Keratinocyte (primary cell): ENCODE measurements around the gene ARSI. TPM values are rescaled to one million over a fixed set of nuclear protein-coding genes. Genes with fewer than 3 reads are reported as not detected.

Source experiments
- DNase-seq: peaks from one replicate; pipeline ENCODE4 v3.0.0-alpha.2; 2011; ENCODE audit warnings: low read depth, missing footprints, low spot score
- FAIRE-seq: peaks from 2 replicates; lab custom pipeline; 2011; peaks lifted over from hg19 to GRCh38; lab: Jason Lieb, UNC
- H2AFZ ChIP-seq: 2 replicates; pipeline ENCODE4 v1.6.0; 2012; ENCODE audit warnings: low read length, control low read depth, inconsistent platforms; ENCODE audit not compliant: control insufficient read depth
- H3K27ac ChIP-seq: 2 replicates; pipeline ENCODE4 v1.5.1; 2011; ENCODE audit warnings: low read length; ENCODE audit not compliant: control insufficient read depth, insufficient read depth
- H3K27me3 ChIP-seq: 3 replicates; pipeline ENCODE4 v1.6.0; 2011; ENCODE audit warnings: low read length; ENCODE audit not compliant: control insufficient read depth, insufficient read depth; ENCODE audit errors: extremely low read depth
- H3K36me3 ChIP-seq, 2 experiments: 2 replicates in 1 of 2; 3 replicates in 1 of 2; pipeline ENCODE4 v1.5.1; 2011; ENCODE audit warnings: low read length in 2 of 2, mild to moderate bottlenecking in 1 of 2; ENCODE audit not compliant: control insufficient read depth in 2 of 2, insufficient read depth in 2 of 2; ENCODE audit errors: extremely low read depth in 1 of 2
- H3K4me1 ChIP-seq: 3 replicates; pipeline ENCODE4 v1.5.1; 2011; ENCODE audit warnings: low read length; ENCODE audit not compliant: control insufficient read depth, insufficient read depth; ENCODE audit errors: extremely low read depth
- H3K4me2 ChIP-seq: 3 replicates; pipeline ENCODE4 v1.6.0; 2011; ENCODE audit warnings: low read depth, low read length; ENCODE audit not compliant: control insufficient read depth, insufficient read depth; ENCODE audit errors: extremely low read depth
- H3K4me3 ChIP-seq, 3 experiments: fragments of 200-600 bp in 1 of 3; sonication (generic) in 1 of 3; 2 replicates in 2 of 3; 3 replicates in 1 of 3; pipeline ENCODE4 v1.5.1; 2011 to 2016; ENCODE audit warnings: low read length in 3 of 3, mild to moderate bottlenecking in 3 of 3, control low read depth in 2 of 3, inconsistent platforms in 1 of 3, low read depth in 1 of 3, mixed read lengths in 1 of 3, mixed run types in 1 of 3, moderate library complexity in 1 of 3; ENCODE audit not compliant: control insufficient read depth in 2 of 3, insufficient read depth in 2 of 3; ENCODE audit errors: extremely low read depth in 1 of 3
- H3K79me2 ChIP-seq: 2 replicates; pipeline ENCODE4 v1.6.0; 2012; ENCODE audit warnings: low read length; ENCODE audit not compliant: control insufficient read depth, insufficient read depth
- H3K9ac ChIP-seq: 3 replicates; pipeline ENCODE4 v1.6.0; 2011; ENCODE audit warnings: low read length; ENCODE audit not compliant: control insufficient read depth, insufficient read depth; ENCODE audit errors: extremely low read depth
- H3K9me1 ChIP-seq: 3 replicates; pipeline ENCODE4 v1.6.0; 2011; ENCODE audit warnings: low read length; ENCODE audit not compliant: control insufficient read depth, insufficient read depth; ENCODE audit errors: extremely low read depth
- H3K9me3 ChIP-seq: 2 replicates; pipeline ENCODE4 v1.5.1; 2012; ENCODE audit warnings: low read depth, low read length; ENCODE audit not compliant: control insufficient read depth
- H4K20me1 ChIP-seq: 3 replicates; pipeline ENCODE4 v1.6.0; 2011; ENCODE audit warnings: low read length; ENCODE audit not compliant: control insufficient read depth, insufficient read depth; ENCODE audit errors: extremely low read depth
- EZH2 ChIP-seq: IDR thresholded peaks from one replicate; pipeline ENCODE4 v1.6.1; 2012; ENCODE audit warnings: inconsistent platforms, mild to moderate bottlenecking, low read length, moderate library complexity
- dilution Hi-C: fragments of 300-500 bp; cut with MboI; formaldehyde crosslinking; loops from one replicate; pipeline ENCODE4 v1.7.0; 2020; ENCODE audit warnings: low sequenced_read_pairs; ENCODE audit not compliant: extremely low pct_ligation_motif_present
- polyA plus RNA-seq, 5 experiments: library from polyadenylated mRNA; depleted of rRNA in 3 of 5; stranded (reverse) in 3 of 5; stranded (forward) in 1 of 5; unstranded in 1 of 5; fragments of >200 nt; gene quantifications; 1 replicate in 1 of 5; 2 replicates in 3 of 5; 3 replicates in 1 of 5; pipeline versions ENCODE4 v1.2.1 to v1.2.3, GENCODE V29; 2011 to 2012; ENCODE audit warnings: missing spikeins in 2 of 5, low read depth in 1 of 5, low replicate concordance in 1 of 5
- TF ChIP-seq, protein P1 (sequence below), 3 experiments: IDR thresholded peaks in 1 of 3; conservative IDR thresholded peaks in 1 of 3; optimal IDR thresholded peaks in 1 of 3; 2 replicates in 2 of 3; 3 replicates in 1 of 3; pipeline versions ENCODE3 to v1.5.1; 2011; ENCODE audit warnings: low read length in 3 of 3, mild to moderate bottlenecking in 3 of 3, moderate library complexity in 2 of 3, control low read depth in 1 of 3, inconsistent platforms in 1 of 3; ENCODE audit not compliant: insufficient read depth in 2 of 3; ENCODE audit errors: extremely low read depth in 1 of 3

ARSI gene
- polyA plus RNA-seq, 1 donor (not counting 4 experiments of a cell fraction or from before 2014, with no cell fraction given): 1.7 TPM

GRCh38 chr5:150347003-150347402 is 44.3 kb upstream of the ARSI start:
- H3K4me1 ChIP-seq: peaks cover 12% of the 10 kb centered on the region
- H3K4me2 ChIP-seq: no peak overlapping the region
- no peak for FAIRE-seq
- H3K27ac ChIP-seq: no peak overlapping the region
- no peak overlapping the region for H2AFZ ChIP-seq
- no peaks in the 10 kb centered on the region for H3K79me2 ChIP-seq
- no peaks in the 10 kb centered on the region for H4K20me1 ChIP-seq
- no peak overlapping the region for H3K9ac ChIP-seq
- TF ChIP-seq, protein P1, sequence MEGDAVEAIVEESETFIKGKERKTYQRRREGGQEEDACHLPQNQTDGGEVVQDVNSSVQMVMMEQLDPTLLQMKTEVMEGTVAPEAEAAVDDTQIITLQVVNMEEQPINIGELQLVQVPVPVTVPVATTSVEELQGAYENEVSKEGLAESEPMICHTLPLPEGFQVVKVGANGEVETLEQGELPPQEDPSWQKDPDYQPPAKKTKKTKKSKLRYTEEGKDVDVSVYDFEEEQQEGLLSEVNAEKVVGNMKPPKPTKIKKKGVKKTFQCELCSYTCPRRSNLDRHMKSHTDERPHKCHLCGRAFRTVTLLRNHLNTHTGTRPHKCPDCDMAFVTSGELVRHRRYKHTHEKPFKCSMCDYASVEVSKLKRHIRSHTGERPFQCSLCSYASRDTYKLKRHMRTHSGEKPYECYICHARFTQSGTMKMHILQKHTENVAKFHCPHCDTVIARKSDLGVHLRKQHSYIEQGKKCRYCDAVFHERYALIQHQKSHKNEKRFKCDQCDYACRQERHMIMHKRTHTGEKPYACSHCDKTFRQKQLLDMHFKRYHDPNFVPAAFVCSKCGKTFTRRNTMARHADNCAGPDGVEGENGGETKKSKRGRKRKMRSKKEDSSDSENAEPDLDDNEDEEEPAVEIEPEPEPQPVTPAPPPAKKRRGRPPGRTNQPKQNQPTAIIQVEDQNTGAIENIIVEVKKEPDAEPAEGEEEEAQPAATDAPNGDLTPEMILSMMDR (optimal IDR thresholded peaks at IDR 0.05 in 1 of 3, IDR thresholded peaks at IDR 0.05 in 1 of 3, conservative IDR thresholded peaks at IDR 0.05 in 1 of 3; ENCODE audit: extremely low read depth in 1 of 3, insufficient read depth in 2 of 3, low read length in 3 of 3): no peak
- no peaks in the 10 kb centered on the region for H3K9me1 ChIP-seq
- H3K9me3 ChIP-seq: no peaks in the 10 kb centered on the region
- H3K4me3 ChIP-seq: no peak overlapping the region
- DNase-seq: no peak
- dilution Hi-C loops: no loop called here
- H3K27me3 ChIP-seq: no peaks in the 10 kb centered on the region
- H3K36me3 ChIP-seq: no peaks in the 10 kb centered on the region

GRCh38 chr5:150346592-150346991 is 43.9 kb upstream of the ARSI start:
- no peak for FAIRE-seq
- H3K9me3 ChIP-seq: no peaks in the 10 kb centered on the region

DNA sequence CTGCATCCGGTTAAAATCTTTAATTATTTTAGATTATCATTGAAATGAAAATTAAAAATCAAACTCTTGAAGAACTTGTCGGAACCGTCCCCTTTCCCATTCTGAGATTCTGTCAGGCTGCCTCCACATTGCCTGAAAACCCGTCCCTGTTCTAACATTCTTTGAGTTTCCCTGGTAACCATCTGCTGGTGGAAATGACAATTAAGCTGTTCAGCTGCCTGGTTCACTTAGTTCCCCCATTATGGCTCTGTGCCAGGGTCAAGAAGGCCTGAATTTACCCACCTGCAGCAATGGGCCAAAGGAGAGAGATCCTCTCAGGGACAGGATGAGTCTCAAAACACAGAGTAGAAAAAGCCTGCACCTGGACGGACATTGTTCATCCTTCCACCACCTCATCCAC is 43.0 kb upstream of the ARSI start:
- H3K4me2 ChIP-seq: no peak overlapping the region
- H3K27me3 ChIP-seq: no peaks in the 10 kb centered on the region
- TF ChIP-seq, protein P1 (optimal IDR thresholded peaks at IDR 0.05 in 1 of 3, IDR thresholded peaks at IDR 0.05 in 1 of 3, conservative IDR thresholded peaks at IDR 0.05 in 1 of 3; ENCODE audit: extremely low read depth in 1 of 3, insufficient read depth in 2 of 3, low read length in 3 of 3): no peak
- TF ChIP-seq EZH2: no peak
- peaks cover 7% of the 10 kb centered on the region for H3K4me1 ChIP-seq
- dilution Hi-C loops: no loop called here
- no peak overlapping the region for H3K9ac ChIP-seq
- no peaks in the 10 kb centered on the region for H3K79me2 ChIP-seq
- H3K4me3 ChIP-seq: no peak overlapping the region
- H3K27ac ChIP-seq: no peak overlapping the region
- no peaks in the 10 kb centered on the region for H3K9me3 ChIP-seq
- no peak overlapping the region for H2AFZ ChIP-seq
- H4K20me1 ChIP-seq: no peaks in the 10 kb centered on the region
- DNase-seq (no peak), FAIRE-seq (no peak)
- no peaks in the 10 kb centered on the region for H3K9me1 ChIP-seq
- H3K36me3 ChIP-seq: no peaks in the 10 kb centered on the region

More at GRCh38 chr5:150346592-150346991, 43.9 kb upstream of the ARSI start:
- no peak overlapping the region for H2AFZ ChIP-seq
- H3K9me1 ChIP-seq: no peaks in the 10 kb centered on the region
- no peak overlapping the region for H3K4me3 ChIP-seq
- no peak overlapping the region for H3K27ac ChIP-seq
- peaks cover 12% of the 10 kb centered on the region for H3K4me1 ChIP-seq
- TF ChIP-seq EZH2: no peak
- H3K9ac ChIP-seq: no peak overlapping the region
- H3K27me3 ChIP-seq: no peaks in the 10 kb centered on the region
- no peaks in the 10 kb centered on the region for H3K36me3 ChIP-seq
- DNase-seq: no peak
- H4K20me1 ChIP-seq: no peaks in the 10 kb centered on the region
- H3K4me2 ChIP-seq: no peak overlapping the region
- dilution Hi-C loops: no loop called here
- H3K79me2 ChIP-seq: no peaks in the 10 kb centered on the region
